CD1c-positive myeloid dendritic cell (primary cell): ENCODE measurements around the gene TMEM244.
"Not testable (repeated sequence)": the region's sequence is repeated elsewhere in the genome, so short reads cannot be mapped to it uniquely, and the experiment has no call there.

Experiments
- DNase-seq: peaks from one replicate; pipeline ENCODE4 v3.0.0-alpha.2; 2016; ENCODE audit errors: extremely low spot score

The TMEM244 gene

DNA sequence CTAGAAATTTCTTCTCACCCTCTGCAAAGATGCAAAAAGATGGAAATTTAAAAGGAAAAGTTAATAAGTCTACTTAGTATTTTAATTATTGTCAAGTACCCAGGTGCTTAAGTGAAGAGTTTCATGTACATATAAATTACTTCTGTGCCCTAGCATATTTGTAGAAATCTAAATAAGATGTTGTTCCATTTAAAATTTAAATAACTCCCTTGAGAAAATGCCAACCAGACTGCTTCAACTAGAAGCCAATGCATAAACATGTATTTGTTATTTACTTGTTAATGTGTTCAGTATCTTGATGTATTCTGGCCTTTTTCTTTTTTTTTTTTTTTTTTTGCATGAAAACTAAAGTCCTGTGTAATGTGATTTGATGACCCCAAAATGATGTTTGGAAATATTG, 6.3 kb upstream of the TMEM244 start:
- DNase-seq, result no peak

DNA sequence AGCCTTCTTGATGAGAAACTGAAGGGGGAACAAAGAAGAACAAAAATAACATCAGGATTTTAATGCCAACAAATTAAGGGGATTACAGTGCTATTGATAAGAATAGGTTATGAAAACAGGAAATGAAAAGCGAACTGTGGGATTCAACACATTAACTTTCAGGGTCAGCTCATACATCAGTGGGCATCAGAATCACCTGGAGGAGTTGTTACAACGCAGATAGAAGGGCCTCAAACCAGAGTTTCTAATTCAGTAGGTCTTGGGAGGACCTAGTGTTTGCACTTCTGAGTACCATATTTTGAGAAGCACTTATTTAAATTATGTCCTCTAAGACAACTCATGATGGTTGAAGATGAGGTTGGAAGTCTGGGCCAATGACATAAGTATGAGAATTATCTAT, 5.6 kb upstream of the TMEM244 start:
- DNase-seq, result no peak

DNA sequence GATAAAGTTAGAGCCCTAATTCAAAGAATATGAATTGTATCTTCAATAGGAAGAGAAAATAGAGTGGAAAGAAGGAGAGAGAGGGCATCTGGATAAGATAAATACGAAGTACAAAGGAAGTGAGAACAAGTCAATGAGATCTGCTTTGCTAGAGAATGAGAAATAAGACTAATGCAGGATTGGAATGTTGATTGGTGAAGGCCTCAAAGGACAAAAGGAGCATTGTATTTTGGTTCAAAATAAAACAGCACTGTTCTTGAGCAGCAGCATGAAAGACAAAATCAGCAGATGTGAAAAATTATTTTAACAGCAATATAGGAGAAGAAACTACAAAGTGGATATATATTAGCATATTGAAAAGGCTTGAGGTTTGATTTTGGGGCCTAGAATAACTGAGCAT, 5.1 kb upstream of the TMEM244 start:
- DNase-seq, result no peak

DNA sequence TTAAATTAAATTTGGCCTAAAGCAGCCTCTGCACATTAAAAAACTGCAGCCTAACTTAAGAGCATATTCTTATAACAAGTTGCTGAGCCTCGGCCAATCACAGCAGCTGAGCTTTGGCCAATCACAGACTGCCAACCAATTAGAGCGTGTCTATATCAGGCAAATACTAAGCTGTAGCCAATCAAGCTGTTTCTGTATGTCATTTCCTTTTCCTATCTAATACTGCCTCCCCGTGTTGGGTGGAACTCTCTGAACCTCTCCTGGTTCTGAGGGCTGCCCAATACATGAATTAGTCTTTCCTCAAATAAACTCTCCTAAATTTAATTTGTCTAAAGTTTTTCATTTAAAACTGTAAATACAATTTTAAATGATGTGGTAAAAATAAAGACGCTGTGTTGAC, 3.9 kb upstream of the TMEM244 start:
- DNase-seq, result no peak

DNA sequence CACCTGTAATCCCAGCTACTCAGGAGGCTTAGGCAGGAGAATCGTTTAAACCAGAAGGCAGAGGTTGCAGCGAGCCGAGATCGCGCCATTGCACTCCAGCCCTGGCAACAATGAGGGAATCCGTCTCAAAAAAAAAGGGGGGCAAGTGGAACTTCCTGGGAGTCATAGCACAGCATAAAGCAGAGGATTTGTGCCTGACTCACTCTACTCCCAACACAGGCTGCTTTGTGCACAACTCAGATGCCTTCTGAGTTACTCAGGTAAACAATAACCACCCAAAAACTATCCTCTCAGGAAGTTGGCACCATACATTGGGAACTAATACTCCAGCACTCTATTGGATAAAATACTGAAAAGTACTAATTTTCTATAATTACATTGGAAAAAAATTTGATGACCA, 2.5 kb upstream of the TMEM244 start:
- no peak for DNase-seq

DNA sequence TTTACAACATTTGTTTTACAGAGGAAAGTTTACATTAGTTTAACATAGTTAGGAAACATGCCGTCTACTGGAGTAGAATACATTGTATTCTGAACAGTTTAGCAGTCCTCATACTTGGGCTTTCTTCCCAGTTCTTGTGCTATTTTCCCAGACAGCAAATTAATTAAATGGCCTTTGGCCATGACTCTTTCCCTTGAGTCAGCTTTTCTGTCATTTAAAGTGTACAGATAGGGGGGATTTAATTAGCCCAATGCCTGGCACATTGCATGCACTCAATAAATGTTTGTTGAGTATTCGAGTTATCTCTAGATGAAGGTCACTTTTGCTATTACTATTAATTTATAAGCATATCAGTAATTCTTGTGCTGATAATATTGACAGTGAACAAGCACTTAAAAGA, 1.6 kb downstream of the TMEM244 start:
- no peak for DNase-seq

DNA sequence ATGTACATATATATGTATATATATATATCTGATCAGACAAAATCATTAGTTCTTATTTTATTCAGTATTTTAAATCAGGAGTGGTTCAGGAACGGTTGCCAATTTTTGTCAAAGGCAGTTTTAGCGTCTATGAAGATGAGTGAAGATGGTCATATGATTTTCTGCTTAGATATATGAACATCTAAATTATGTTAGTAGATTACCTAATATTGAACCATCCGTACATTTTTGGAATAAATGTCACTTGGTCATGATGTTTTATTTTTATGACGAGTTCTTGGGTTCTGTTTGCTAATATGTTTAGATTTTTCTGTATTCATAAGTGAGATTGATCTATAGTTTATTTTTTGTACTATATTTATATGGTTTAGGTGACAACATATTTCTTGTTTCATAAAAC, 3.3 kb downstream of the TMEM244 start:
- DNase-seq, result no peak

DNA sequence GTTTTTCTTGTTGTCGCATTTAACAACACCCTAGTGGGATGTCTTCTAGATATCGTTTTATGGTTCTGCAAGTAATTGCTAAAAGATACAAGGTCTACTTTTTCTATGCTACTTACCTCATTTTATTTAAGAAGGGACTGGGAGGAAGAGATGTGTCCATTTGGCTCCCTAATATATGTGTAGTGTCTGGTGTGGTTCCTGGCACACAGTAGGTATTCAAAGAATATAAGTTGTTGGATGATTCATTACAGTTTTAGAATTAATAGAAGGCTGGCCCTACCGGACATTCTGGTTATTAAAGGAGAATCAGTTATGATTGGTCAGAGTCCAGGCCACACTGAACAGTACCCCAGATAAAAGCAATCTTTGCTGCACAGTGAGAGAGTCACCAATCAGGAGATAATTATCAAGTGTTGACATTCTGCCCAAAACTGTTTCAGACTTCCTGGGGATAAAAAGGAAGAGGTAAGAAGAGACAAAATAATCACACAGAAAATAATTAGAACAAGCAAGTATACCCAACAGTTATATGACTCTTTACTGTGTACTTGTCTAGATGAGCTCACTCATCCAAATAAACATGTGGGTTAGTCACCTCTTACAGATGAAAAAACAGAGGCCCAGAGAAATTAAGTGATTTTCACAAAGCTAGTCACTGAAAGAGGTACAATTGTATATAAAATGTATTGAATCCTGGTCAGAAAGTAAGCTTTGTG, 7.0 kb downstream of the TMEM244 start:
- no peak for DNase-seq

DNA sequence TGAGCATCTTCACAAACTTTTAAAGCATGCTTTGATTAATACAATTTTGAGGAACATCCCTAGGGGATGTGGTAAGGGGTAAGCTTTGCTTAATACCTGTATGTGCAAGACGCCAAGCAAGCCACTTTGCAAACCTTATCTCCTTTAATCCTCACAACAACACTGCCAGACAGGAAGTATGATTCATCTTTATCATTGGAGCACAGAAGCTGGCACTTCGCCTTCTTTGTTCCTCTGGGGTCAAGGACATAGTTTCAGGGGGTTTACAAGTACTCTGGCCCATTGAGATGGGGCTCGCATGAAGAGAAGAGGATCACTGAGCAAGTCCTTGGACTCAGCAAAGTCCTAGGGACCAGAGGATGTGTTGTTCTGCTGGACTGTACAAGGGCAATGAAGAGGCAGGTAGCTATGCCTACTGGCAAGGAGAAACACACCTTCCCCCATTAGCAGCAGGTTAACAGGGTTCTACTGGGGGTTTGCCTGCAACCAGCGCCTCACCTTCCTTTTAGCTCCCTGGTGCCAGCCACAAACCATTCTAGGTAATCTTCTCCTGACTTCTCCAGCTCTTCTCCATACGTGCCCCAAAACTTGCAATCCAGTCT, 8.8 kb downstream of the TMEM244 start:
- no peak for DNase-seq

DNA sequence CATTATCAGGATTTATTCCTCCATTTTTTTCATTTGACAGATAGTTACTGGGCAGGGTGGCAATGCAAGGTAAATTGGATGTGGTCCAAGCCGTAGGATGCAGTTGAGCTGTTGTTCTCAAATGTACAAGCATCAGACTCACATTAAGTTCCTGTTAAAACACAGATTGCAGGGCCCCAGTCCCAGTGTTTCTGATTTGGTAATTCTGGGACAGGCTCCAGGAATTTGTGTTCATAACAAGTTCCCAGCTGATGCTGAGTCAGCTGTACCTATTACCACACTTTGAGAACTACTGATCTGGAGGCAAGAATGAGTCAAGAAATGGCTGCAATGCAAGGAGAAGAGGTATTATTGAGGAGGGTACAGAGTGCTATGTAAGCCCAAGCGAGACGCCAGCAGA, 11.7 kb downstream of the TMEM244 start:
- DNase-seq, result no peak

DNA sequence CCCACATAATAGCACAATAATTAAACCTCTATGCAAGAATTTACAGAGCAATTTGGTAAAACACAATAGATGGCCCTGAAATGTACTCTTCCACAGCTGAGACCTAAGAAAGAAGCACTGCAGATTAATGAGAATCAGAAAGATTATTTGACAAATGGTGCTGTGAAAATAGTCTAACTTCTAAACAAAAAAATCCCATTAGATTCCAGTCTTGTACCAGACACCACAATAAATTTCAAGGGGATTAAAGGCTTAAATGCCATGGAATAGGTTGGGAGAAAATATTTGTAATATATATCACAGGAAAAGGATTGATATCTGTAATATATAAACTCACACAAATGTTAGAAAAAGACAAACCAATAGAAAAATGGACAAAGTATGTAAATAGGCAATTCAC, 14.4 kb downstream of the TMEM244 start:
- no peak for DNase-seq

DNA sequence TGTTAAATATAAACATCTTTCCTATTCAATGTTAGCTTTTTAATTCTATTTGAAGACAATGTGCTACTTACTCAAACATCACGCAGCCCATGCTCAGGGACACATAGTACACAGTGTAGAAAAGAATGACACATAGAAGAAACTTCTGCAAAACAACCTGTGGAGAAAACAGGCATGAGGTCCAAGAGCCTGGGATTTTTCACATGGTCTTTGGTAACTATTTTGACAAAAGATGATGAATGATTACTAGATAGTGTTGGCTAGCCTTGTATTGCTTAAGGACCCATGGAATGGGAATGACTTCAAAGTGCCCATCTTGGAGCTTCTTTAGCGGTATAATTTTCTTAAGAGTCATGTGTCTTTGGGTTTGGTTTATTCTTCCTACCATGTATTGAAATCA, 15.4 kb downstream of the TMEM244 start:
- DNase-seq, result no peak

DNA sequence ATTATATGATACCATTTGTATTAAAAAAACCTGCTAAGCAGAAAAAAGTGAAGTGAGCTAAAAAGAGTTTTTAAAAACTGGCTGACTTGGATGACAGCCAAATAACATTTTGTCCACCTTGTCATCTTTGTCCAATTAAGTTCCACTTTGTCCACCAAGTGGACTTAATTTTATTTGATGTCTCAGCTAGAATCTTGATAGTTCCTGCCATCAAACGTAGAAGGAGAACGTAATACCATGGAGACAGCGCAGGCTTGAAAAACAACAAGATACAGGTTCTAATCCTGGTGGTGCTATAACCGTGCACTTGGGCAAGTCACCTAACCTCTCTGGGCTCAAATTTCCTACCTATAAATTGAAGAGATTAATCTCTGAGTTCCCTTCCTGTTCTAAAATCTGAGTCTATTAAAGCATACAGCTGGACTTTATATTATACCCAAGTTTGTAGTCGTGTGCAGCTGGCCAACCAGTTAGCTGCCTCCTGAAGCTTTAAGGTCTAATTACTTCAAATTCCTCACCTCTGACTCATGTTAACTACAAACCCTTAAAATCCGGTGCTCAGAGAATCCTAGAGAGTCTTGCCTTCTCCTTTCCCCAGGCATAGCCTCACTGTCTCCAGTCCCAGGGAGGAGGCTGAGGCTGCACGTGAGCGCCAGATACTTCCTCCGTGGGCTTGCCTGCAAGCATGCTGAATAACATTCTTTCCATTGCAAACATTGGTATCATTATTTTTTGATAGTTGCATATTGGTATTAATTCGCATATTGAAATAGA, 16.8 kb downstream of the TMEM244 start:
- no peak for DNase-seq

DNA sequence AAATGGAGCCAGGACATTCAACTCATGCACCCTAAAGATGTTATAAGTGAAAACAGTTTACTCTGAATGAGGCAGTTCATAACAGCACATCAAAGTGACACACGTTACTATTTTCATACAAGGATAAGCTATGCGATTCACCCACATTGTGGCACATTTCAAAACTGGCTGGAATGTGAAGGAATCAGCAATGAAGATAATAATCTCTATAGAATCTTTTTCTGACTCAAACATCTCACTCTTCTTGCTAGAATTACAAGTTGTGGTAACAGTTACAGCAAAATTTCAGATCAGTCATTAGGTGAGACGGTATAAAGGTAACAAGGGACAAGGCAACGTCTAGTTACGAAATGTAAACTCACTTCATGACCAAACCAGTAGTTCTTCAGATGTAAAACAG, 17.5 kb downstream of the TMEM244 start:
- DNase-seq, result no peak

DNA sequence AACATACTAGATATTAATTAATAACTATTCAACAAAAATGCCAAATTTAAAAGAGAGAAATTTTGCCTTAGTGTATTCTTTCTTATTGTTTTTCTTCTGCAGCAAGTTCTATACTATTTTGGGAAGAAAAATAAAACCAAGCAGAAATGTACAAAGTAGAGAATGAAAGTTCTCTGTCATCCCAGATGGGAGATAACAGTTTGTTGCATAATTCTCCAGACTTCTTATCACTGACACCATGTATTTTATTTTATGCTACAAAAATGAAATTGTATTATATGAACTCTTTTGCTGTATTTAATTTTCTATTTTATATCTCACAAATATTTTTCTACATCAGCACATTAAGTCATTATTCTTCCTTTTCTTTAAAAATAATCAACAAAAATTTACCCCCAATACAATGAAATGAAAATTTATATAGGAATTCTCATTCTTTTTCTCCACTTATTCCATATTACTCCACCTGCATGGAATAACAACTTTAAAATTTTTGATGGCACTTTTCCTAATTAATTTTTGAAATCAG, 18.2 kb downstream of the TMEM244 start:
- no peak for DNase-seq

DNA sequence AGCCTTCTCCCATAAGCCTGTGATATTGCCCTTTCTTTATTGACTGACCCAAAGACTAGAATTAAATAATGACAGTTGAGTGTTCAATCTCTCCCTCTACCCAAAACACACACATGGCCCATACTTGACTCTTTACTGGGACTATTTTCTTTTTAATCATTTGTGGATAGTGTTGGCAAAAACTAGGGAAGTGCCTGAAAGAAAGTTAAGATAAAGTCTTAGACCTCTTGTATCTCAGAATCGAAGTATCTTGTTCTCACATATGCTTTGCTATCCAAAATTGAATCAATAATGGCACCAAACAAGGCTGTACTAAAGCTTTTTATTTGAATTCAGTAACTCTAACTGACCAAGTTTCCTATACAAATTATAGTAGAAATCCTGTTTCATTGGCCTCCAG, 19.0 kb downstream of the TMEM244 start:
- DNase-seq, result no peak

DNA sequence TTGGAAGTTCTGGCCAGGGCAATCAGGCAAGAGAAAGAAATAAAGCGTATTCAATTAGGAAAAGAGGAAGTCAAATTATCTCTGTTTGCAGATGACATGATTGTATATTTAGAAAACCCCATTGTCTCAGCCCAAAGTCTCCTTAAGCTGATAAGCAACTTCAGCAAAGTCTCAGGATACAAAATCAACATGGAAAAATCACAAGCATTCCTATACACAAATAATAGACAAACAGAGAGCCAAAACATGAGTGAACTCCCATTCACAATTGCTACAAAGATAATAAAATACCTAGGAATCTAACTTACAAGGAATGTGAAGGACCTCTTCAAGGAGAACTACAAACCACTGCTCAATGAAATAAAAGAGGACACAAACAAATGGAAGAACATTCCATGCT, 21.6 kb downstream of the TMEM244 start:
- DNase-seq, result not testable (repeated sequence)

DNA sequence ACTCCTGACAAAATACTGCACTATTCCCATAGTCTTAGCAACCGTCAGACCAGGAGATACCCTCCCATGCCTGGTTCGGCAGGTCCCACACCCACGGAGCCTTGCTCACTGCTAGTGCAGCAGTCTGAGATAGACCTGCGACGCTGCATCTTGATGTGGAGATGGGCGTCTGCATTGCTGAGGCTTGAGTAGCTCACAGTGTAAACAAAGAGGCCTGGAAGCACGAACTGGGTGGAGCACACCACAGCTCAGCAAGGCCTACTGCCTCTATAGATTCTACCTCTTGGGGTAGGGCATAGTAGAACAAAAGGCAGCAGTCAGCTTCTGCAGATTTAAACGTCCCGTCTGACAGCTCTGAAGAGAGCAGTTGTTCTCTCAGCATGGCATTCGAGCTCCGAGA, 25.4 kb downstream of the TMEM244 start:
- DNase-seq, result no peak

DNA sequence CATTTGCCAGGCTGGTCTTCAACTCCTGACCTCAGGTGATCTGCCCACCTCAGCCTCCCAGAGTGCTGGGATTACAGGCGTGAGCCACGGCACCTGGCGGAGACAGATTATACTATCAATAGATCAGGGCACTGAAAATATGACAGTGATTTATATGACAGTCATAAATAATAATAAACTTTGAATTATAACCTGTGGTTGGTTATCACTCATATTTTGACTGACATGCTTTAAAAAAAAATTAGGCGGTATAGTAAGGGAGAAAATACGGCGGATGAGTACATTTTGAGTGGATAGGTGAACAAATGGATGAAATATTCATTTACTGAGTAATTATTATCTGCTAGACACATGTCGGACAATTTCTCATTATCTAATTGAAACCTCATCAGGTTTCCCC, 28.8 kb downstream of the TMEM244 start:
- DNase-seq, result no peak

DNA sequence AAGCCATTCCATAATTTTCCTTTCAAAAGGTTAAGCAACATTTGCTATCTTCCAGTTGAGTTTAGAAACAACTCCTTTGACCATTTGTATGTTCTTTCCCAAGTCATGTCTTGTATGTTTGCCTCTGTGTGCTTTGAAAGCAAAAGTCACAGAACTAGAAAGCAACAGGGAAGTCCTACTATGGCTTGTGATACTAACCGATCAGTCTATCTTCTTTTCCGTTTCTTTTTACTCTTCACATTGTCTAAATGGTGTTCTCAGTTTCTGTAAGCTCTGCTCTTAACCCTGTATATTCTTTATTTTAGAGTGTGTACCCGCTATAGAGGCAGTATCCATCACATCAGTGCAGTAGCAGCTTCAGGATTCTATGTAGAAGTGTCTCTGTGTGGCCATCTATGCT, 32.9 kb downstream of the TMEM244 start:
- DNase-seq, result no peak

DNA sequence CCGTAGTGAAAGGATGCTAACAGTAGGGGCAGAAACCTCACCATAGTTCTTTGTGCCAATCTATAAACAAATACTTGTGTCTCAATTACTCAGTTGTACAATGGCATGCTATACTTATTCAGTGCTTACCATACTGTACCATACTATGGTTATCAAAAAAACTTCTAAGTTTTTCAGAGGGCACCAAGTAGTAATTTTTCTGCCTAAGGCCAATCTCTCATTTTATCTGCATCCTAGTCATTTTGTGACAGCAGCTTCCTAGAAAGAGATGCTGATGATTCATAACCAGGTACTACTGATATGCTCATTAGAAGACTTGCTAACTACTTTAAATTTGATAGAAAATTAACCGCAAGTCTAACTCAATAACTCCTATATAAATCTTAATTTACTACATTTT, 42.9 kb downstream of the TMEM244 start:
- DNase-seq, result no peak

DNA sequence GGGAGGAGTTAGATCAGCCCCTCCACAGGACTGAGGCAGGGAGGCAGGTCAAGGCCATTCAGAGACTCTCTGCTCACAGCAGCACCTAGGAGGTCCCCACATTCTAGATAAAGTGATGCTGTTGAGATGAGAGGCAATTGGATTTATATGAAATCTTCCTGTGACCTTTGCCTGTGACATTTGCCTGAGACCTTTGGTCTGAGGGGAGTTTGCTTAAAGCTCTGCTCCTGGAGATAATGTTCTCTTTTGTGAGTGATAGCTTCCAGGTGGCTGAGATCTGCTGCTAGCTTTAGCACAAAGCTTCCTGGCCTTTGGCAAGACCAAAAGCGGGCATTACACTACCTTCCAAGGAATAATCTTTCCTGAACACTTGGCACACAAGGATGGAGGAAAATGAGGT, 43.3 kb downstream of the TMEM244 start:
- no peak for DNase-seq

DNA sequence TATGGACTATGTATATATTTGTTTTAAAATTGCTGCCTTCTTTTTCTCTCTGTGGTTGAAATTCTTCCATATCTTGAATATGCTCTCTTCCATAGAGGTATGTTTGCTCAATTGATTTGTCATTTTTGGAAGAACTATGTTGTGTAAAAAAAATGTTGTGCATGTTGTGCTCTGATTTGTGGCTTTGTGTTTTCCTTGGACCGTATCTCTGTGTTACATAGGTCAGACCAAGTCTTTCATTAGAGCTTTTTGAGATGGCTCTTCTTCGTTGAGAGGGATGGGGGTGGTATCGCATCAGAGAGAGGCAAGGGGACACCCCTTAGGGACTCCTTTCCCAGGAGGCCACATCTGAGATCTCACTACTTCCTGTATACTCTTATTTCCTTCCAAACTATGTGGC, 43.8 kb downstream of the TMEM244 start:
- no peak for DNase-seq
